Loucy (cell line): Measurements from ENCODE around the gene AHCTF1.
A peak's percentile ranks its signal among the peaks of the same experiment; 100 is the strongest.
"Not testable (repeated sequence)": the region's sequence is repeated elsewhere in the genome, so short reads cannot be mapped to it uniquely, and the experiment has no call there.

Experiments used
- H2AFZ ChIP-seq: fragments of 200-600 bp; sonication (generic); 2 replicates; pipeline ENCODE4 v1.6.0; 2016; ENCODE audit warnings: antibody characterized with exemption, mild to moderate bottlenecking, low read length, moderate library complexity
- H3F3A ChIP-seq: fragments of 200-600 bp; 2 replicates; pipeline ENCODE4 v1.6.0; 2016; ENCODE audit warnings: antibody characterized with exemption, low read depth, mild to moderate bottlenecking
- H3K27me3 ChIP-seq: fragments of 200-600 bp; sonication (generic); 2 replicates; pipeline ENCODE4 v1.6.1; 2014; ENCODE audit warnings: low read length, mild to moderate bottlenecking; ENCODE audit not compliant: insufficient read depth, poor library complexity, severe bottlenecking
- H3K36me3 ChIP-seq: fragments of 200-600 bp; sonication (generic); 2 replicates; pipeline ENCODE4 v1.6.1; 2016; ENCODE audit warnings: low read length; ENCODE audit not compliant: insufficient read depth
- H3K4me1 ChIP-seq: fragments of 200-600 bp; sonication (generic); 2 replicates; pipeline ENCODE4 v1.5.1; 2014; ENCODE audit warnings: low read length, mild to moderate bottlenecking; ENCODE audit not compliant: insufficient read depth, poor library complexity, severe bottlenecking
- H3K4me2 ChIP-seq: fragments of 200-600 bp; sonication (generic); 2 replicates; pipeline ENCODE4 v1.6.0; 2014; ENCODE audit warnings: antibody characterized with exemption, low read length, low read depth, mild to moderate bottlenecking; ENCODE audit not compliant: poor library complexity, severe bottlenecking
- H3K4me3 ChIP-seq: fragments of 200-600 bp; sonication (generic); 2 replicates; pipeline ENCODE4 v1.5.1; 2014; ENCODE audit warnings: low read length, mild to moderate bottlenecking, mixed read lengths; ENCODE audit not compliant: poor library complexity, severe bottlenecking
- H3K79me2 ChIP-seq: fragments of 200-600 bp; sonication (generic); 2 replicates; pipeline ENCODE4 v1.6.1; 2014; ENCODE audit warnings: low read length; ENCODE audit not compliant: insufficient read depth
- H3K9ac ChIP-seq: fragments of 200-600 bp; sonication (generic); 2 replicates; pipeline ENCODE4 v1.6.0; 2014; ENCODE audit warnings: mild to moderate bottlenecking, low read depth, low read length, moderate library complexity; ENCODE audit not compliant: poor library complexity, severe bottlenecking
- H3K9me2 ChIP-seq: fragments of 200-600 bp; sonication (generic); replicated peaks from 2 replicates; pipeline ENCODE4 v1.6.1; 2016; ENCODE audit warnings: low read depth, low read length, mixed read lengths
- H3K9me3 ChIP-seq: fragments of 200-600 bp; sonication (generic); 2 replicates; pipeline ENCODE4 v1.6.1; 2014; ENCODE audit warnings: mild to moderate bottlenecking, antibody characterized with exemption, low read length, low read depth; ENCODE audit not compliant: insufficient read depth
- H4K20me1 ChIP-seq: fragments of 200-600 bp; sonication (generic); 2 replicates; pipeline ENCODE4 v1.6.0; 2014; ENCODE audit warnings: antibody characterized with exemption, low read length, mild to moderate bottlenecking; ENCODE audit not compliant: insufficient read depth, poor library complexity, severe bottlenecking
- EZH2phosphoT487 ChIP-seq: fragments of 200-600 bp; IDR thresholded peaks from 2 replicates; pipeline ENCODE4 v1.6.1; 2018; ENCODE audit warnings: antibody characterized with exemption, mild to moderate bottlenecking, moderate library complexity, borderline replicate concordance
- TF ChIP-seq, protein P1 (sequence below): fragments of 200-600 bp; sonication (generic); conservative IDR thresholded peaks from 2 replicates; pipeline ENCODE4 v1.5.1; 2014; ENCODE audit warnings: mild to moderate bottlenecking, antibody characterized with exemption, low read length

Gene AHCTF1

DNA sequence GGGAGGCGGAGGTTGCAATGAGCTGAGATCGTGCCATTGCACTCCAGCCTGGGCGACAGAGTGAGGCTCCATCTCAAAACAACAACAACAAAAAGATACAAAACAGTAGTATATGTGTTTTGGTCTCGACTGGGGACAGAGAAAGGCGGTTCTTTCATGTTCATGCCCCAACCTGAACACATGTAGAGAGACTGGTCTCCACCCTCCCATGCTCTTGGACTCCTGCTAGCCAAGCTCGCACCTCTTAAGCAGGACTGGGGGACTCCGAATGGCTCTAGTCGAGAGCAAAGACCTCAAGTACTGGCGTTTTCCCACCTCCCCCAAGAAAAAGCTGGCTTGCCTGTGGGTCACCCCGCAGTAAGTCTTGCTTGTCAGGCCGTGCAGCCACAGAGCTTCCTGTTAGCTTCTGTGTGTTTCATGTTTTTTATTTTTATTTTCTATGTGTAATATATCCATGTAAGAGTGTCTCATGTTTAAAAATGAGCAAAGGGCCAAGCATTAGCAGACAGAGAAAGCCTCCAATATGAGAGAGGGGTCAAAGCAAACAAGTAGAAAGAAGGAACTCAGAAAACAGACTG is 116.0 kb downstream of the AHCTF1 start:
- no peaks in the 10 kb centered on the region for H3K9me2 ChIP-seq
- peak overlapping the region; percentile 81 for H2AFZ ChIP-seq
- no peak overlapping the region for H3K4me3 ChIP-seq
- H3K4me1 ChIP-seq = peaks cover 15% of the 10 kb centered on the region
- no peaks in the 10 kb centered on the region for H3K27me3 ChIP-seq
- no peaks in the 10 kb centered on the region for H3K36me3 ChIP-seq
- H3K79me2 ChIP-seq = no peaks in the 10 kb centered on the region
- TF ChIP-seq, protein P1, sequence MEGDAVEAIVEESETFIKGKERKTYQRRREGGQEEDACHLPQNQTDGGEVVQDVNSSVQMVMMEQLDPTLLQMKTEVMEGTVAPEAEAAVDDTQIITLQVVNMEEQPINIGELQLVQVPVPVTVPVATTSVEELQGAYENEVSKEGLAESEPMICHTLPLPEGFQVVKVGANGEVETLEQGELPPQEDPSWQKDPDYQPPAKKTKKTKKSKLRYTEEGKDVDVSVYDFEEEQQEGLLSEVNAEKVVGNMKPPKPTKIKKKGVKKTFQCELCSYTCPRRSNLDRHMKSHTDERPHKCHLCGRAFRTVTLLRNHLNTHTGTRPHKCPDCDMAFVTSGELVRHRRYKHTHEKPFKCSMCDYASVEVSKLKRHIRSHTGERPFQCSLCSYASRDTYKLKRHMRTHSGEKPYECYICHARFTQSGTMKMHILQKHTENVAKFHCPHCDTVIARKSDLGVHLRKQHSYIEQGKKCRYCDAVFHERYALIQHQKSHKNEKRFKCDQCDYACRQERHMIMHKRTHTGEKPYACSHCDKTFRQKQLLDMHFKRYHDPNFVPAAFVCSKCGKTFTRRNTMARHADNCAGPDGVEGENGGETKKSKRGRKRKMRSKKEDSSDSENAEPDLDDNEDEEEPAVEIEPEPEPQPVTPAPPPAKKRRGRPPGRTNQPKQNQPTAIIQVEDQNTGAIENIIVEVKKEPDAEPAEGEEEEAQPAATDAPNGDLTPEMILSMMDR = no peak
- no peak for TF ChIP-seq EZH2phosphoT487
- H3K9me3 ChIP-seq = no peaks in the 10 kb centered on the region; the same call in 1 of the 2 replicates
- peak overlapping the region; percentile 52 for H3K4me2 ChIP-seq
- H4K20me1 ChIP-seq = no peaks in the 10 kb centered on the region
- peak overlapping the region; percentile 38 for H3K9ac ChIP-seq
- H3F3A ChIP-seq = peaks cover 3% of the 10 kb centered on the region; the same call in 1 of the 2 replicates

DNA sequence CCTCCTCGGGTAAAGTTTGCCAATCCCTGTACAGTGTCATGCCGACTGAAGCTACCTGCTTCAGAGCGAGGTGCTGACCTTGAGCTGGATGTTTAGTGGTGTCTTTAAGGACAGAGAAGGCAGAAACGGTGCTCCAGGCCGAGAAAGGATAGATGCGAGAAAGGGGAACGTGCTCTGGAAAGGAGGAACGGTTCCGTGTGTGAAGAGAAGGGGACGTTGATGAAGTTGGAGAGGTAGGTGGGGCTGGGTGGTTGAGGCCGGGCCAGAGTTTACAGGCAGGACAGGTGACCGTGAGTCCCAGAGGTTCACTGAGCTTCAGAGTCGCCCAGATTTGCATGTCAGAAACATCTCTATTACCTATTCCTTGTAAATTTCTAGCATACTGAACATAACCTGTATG is 116.9 kb downstream of the AHCTF1 start:
- H2AFZ ChIP-seq = no peak overlapping the region
- H3K4me1 ChIP-seq = peaks cover 12% of the 10 kb centered on the region
- H3K79me2 ChIP-seq = no peaks in the 10 kb centered on the region
- H3K4me3 ChIP-seq = no peak overlapping the region
- H3K27me3 ChIP-seq = no peaks in the 10 kb centered on the region
- H3K9ac ChIP-seq = no peak overlapping the region
- H3K9me3 ChIP-seq = no peaks in the 10 kb centered on the region; the same call in 1 of the 2 replicates
- peaks cover 3% of the 10 kb centered on the region; the same call in 1 of the 2 replicates for H3F3A ChIP-seq
- no peaks in the 10 kb centered on the region for H4K20me1 ChIP-seq
- TF ChIP-seq EZH2phosphoT487 = no peak
- H3K4me2 ChIP-seq = no peak overlapping the region
- no peaks in the 10 kb centered on the region for H3K36me3 ChIP-seq
- no peaks in the 10 kb centered on the region for H3K9me2 ChIP-seq

DNA sequence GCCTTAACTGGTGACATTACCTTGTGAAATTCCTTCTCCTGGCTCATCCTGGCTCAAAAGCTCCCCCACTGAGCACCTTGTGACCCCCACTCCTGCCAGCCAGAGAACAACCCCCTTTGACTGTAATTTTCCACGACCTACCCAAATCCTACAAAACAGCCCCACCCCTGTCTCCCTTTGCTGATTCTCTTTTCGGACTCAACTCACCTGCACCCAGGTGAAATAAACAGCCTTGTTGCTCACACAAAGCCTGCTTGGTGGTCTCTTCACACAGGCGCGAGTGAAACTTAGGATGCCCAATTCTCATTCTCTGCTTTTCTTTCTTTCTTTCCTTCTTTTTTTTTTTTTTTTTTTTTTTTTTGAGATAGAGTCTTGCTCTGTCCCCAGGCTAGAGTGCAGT is 118.4 kb downstream of the AHCTF1 start:
- not testable (repeated sequence) for H3K27me3 ChIP-seq, H4K20me1 ChIP-seq, H3F3A ChIP-seq, H3K9me2 ChIP-seq, H3K4me1 ChIP-seq, H3K79me2 ChIP-seq, H2AFZ ChIP-seq, H3K4me3 ChIP-seq, H3K9ac ChIP-seq, H3K9me3 ChIP-seq, H3K36me3 ChIP-seq, H3K4me2 ChIP-seq

DNA sequence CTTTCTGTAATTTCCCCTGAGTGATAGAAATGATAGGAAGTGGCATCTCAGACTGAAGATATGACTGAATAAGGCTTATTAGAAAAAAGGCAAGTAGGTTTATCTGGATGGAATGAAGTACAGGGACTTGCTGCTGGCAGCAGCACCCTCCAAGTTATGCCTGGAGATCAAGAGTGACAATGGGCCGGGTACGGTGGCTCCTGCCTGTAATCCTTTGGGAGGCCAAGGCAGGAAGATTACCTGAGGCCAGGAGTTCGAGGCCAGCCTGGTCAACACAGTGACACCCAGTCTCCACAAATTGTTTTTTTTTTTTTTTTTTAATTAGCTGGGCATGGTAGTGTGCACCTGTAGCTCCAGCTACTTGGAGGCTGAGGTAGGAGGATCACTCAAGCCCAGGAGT is 119.8 kb downstream of the AHCTF1 start:
- no peaks in the 10 kb centered on the region for H3K9me2 ChIP-seq
- H4K20me1 ChIP-seq = no peaks in the 10 kb centered on the region
- H3K4me3 ChIP-seq = no peak overlapping the region
- no peaks in the 10 kb centered on the region for H3K79me2 ChIP-seq
- no peak overlapping the region for H3K4me2 ChIP-seq
- H3K27me3 ChIP-seq = no peaks in the 10 kb centered on the region
- H3K4me1 ChIP-seq = peaks cover 9% of the 10 kb centered on the region
- no peaks in the 10 kb centered on the region for H3F3A ChIP-seq
- H3K9ac ChIP-seq = no peak overlapping the region
- H3K9me3 ChIP-seq = no peaks in the 10 kb centered on the region
- H3K36me3 ChIP-seq = no peaks in the 10 kb centered on the region
- H2AFZ ChIP-seq = no peak overlapping the region
- no peak for TF ChIP-seq EZH2phosphoT487
- TF ChIP-seq, protein P1 = no peak
